GM19035 (cell line): ENCODE results near the gene GPR173.

Source experiments
- ATAC-seq: cut with Tn5 transposase; IDR thresholded peaks from one replicate; pipeline ENCODE4 v1.9.1; 2021; ENCODE audit not compliant: unreplicated experiment

Gene GPR173

DNA sequence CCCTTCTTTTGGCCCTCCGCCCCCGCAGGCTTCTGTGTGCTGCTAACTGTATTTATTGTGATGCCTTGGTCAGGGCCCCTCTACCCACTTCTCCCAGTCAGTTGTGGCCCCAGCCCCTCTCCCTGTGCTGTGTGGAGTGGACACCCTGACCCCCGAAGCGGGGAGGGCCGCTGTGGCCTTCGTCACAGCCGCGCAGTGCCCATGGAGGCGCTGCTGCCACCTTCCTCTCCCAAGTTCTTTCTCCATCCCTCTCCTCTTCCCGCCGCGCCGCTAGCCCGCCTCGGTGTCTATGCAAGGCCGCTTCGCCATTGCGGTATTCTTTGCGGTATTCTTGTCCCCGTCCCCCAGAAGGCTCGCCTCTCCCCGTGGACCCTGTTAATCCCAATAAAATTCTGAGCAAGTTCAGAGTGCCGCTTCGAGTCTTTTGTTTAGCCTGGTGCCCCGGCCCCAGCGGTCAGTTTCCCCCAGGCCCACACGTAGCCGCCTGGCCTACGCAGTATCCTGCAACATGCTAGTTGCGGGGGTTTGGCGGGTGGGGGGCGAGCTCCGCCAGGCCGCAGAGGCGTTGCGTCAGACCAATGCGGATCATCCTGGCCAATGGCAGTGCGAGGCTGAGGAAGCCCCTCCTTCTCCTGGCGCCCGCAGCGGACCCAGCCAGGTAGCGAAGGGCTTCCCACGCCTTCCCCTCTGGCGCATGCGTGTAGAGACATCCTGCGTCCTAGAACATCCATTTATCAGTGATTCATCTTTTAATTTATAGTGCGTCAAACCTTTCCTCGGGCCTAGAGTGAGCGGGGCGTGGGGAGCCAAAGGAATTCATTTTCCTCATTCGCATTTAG is 39.8 kb downstream of the GPR173 start:
- ATAC-seq = peak; percentile 71

GRCh38 chrX:53089224-53089842 is 40.7 kb downstream of the GPR173 start:
- no peak for ATAC-seq

DNA sequence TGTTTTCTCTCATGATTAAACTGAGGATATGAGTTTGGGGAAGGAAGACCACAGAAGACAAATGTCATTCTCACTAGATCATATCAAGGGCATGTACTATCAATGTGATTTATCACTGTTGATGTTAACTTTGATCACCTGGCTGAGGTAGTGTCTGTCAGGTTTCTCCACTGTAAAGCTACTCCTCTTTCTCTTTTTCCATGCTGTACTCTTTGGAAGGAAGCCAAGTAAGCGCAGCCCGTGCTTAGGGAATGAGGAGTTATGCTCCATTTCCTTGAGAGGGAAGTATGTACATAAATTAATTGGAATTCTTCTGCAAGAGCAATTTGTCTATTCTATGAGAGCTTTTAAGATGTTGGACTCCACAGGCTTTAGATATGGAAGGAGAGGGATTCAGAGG is 41.3 kb downstream of the GPR173 start:
- ATAC-seq = no peak

DNA sequence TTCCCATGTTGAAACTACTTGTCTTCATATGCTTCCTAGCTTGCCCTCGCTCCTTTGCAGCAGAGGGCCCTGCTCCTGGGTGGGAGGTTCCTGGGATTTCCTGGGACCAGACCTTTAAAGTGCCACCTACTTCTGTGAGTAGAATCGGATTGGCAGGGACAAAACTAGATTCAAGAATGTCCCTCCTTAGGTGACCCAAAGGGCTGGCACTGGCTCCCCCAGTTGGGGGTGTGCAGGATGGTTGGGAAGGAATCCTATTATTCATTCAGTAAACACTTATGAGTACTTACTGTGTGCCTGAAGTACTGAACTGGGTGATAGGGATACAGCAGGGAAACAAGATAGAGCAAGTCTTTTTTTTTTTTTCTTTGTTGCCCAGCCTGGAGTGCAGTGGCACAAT is 42.8 kb downstream of the GPR173 start:
- ATAC-seq = no peak

DNA sequence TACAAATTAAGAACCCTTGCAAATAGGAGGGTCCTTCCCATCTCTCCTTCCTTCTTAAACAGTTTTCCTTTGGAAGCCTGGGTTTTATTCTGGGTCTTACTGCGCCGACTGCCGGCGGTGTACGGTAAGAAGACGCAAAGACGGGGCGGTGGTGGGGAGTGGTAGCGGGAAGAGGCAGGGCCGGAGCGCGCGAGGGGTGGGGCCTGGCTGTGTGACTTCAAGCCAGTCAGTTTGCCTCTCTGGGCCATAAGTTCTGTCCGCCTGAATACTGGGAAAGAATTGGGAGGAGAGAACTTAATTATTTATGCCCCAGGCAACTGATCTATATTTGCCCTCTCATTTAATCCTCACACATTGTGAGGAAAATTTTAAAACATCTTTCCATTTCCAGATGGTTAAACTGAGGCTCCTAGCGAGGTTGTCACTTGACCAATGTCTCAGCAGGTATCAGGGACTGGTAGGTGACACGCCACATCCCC is 44.6 kb downstream of the GPR173 start:
- ATAC-seq = peak; percentile 40

GRCh38 chrX:53093748-53094581 is 45.4 kb downstream of the GPR173 start, which contains the start of gene KANTR:
Gene KANTR (plus strand): TSS chrX:53094142. CDS start chrX:53124273, 30,131 bp downstream.
- peak; percentile 86 for ATAC-seq

GRCh38 chrX:53094582-53094905 is 46.0 kb downstream of the GPR173 start:
- no peak for ATAC-seq

DNA sequence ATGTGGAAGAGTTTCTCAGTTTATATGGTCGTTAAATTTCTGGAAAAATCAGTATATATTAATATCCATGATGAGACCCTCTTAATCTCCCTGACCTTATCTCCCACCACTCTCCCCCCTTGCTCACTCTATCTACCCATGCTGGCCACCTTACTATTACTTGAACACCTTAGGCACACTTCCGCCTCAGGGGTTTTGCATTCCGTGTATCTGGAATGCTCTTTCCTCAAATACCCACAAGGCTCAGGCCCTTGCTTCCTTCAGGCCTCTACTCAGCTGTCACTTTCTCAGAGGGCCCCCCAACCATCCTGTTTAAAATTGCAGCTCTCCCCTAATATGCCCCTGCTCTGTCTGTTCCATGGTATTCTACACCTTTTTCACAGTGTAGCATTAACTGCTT is 47.2 kb downstream of the GPR173 start:
- no peak for ATAC-seq

DNA sequence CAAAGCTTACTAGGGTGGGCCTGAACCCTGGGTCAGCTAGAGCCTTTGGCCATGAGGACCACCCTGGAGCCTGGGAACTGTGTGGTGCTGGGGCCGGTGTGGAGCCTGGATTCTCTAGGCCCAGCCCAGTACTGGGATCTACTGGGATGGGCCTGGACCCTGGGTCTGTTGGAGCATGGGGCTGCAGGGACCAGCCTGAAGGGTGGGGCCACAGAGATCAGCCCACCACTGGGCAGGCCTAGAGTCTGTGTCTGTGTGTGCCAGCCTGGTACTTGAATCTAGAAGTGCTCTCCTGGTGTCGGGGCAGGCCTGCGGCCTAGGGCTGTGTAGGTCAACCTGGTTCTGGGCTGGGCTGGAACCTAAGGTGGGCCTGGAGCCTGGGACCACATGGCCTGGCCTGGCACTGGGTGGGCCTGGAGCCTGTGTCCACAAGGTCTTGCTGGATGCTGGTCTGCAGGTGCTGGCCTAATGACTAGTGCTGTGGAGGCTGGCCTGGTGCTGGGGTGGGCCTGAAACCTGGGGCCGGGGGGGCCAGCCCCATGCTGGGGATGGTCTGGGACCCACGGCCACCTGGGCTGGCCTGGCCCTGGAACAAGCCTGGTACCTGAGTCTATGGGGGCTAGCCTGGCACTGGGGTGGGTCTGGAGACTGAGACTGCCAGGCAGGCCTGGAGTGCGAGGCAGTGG is 66.4 kb downstream of the GPR173 start:
- ATAC-seq = no peak

GRCh38 chrX:53115550-53115874 is 66.9 kb downstream of the GPR173 start:
- ATAC-seq = no peak

DNA sequence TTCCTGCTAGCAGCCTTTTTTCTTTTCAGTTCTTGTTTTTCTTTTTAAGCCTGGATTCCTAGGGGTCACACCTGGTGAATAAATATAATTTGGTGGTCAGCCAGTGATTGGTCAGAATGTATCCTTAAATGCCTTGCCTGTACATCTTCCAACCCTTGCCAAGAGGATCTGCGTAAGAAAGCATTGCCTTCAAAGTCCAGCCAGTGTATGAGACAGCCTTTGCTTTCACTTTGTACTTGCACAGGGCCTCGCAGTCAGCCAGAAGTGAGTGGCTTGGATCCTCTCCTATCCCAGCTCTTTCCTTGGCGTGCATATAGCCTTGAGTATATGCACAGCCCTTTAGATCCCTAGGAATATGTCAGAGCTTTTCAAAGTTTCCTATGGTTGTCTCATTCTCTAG is 67.5 kb downstream of the GPR173 start:
- ATAC-seq = no peak

DNA sequence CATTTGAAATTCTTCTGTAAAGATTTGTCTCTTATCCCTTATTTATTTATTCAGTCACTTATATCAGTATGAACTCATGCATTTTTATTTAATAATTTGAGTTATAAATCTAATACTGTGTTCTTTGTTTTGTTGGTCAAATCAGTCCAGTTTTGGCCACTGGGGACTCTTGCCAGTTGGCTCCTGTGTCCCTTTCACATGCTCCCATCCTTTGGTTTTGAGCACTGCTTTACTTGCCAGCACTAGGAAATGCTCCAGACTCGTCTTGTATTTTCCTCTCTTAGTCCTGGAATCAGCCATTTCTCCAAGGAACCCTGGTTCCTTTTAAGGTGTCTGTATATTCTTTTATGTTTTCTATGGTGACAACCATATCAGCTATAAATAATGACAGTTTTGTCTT is 73.4 kb downstream of the GPR173 start:
- ATAC-seq = no peak

DNA sequence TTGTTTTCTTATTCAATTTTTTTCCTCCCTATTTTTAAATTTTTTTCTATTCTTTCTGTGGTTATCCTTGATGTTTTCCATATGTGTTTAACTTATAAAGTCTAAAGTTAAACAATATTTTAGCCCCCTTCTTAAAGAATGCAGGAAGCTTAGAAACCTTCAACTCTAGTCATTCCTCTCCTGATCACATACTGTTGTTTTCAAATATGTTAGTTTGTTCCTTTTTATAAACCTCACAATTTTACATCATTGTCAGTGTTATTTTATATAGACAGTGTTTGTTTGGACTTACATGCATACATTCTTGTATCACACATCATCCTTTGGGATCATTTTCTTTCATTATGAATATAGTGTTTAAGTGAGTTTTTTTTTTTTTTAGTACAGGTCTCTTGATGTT is 76.9 kb downstream of the GPR173 start:
- ATAC-seq = no peak

GRCh38 chrX:53126377-53126776 is 77.8 kb downstream of the GPR173 start:
- ATAC-seq = no peak

- no peak for ATAC-seq
Observed at GRCh38 chrX:53128097-53128749, 79.6 kb downstream of the GPR173 start.
